ENCODE results near the gene PLXNA3. TPM values are rescaled to one million over a fixed set of nuclear protein-coding genes. Genes with fewer than 3 reads are reported as not detected.

Gene PLXNA3
- total RNA-seq, result 10 to 100 TPM; 15.7 to 21.0 TPM

GRCh38 chrX:154458116-154458953 is at the start of gene PLXNA3:
Gene PLXNA3 (plus strand): TSS chrX:154458281. CDS start chrX:154460184, 1,903 bp downstream.
- DNase-seq (ENCODE audit: low spot score), result no peak
- Histone ChIP-seq H3K36me3 (no peaks in the 10 kb centered on the region), H3K4me1 (replicated peaks) (peaks cover 3% of the 10 kb centered on the region), H3K27me3 (replicated peaks; ENCODE audit: insufficient read depth) (no peaks in the 10 kb centered on the region), H3K9me3 (no peaks in the 10 kb centered on the region), H3K27ac (peak within 1 kb of the TSS; percentile 73 to 77), H3K4me3 (peak within 1 kb of the TSS; percentile 52 to 53)
- 0% methylated on average over 4 of the region's 88 CpGs for WGBS
- intact Hi-C loops (cut with DNase I), result no loop called here
- no peak for TF ChIP-seq POLR2AphosphoS5 (IDR thresholded peaks at IDR 0.05)
- TF ChIP-seq POLR2A (IDR thresholded peaks at IDR 0.05), result peak; percentile 15
- no peak for TF ChIP-seq CTCF (IDR thresholded peaks at IDR 0.05)

GRCh38 chrX:154408659-154409221 is 49.3 kb upstream of the PLXNA3 start:
- 63% methylated on average over 7 of the region's 10 CpGs for WGBS
- H3K27me3 ChIP-seq (replicated peaks; ENCODE audit: insufficient read depth), result no peaks in the 10 kb centered on the region
- no peaks in the 10 kb centered on the region for H3K36me3 ChIP-seq
- DNase-seq (ENCODE audit: low spot score), result no peak
- H3K27ac ChIP-seq, result peak overlapping the region in 1 of 2 donors; percentile 43
- intact Hi-C loops (cut with DNase I), result no loop called here
- no peaks in the 10 kb centered on the region for H3K9me3 ChIP-seq
- TF ChIP-seq POLR2A (IDR thresholded peaks at IDR 0.05) (no peak), CTCF (IDR thresholded peaks at IDR 0.05) (no peak), POLR2AphosphoS5 (IDR thresholded peaks at IDR 0.05) (no peak)
- H3K4me1 ChIP-seq (replicated peaks), result no peaks in the 10 kb centered on the region
- H3K4me3 ChIP-seq, result no peak overlapping the region

GRCh38 chrX:154409222-154409871 is 48.7 kb upstream of the PLXNA3 start, which contains the start of gene DNASE1L1:
Gene DNASE1L1 (minus strand): TSS chrX:154409254. CDS start chrX:154405568, 3,686 bp downstream.
- Histone ChIP-seq H3K36me3 (no peaks in the 10 kb centered on the region), H3K9me3 (no peaks in the 10 kb centered on the region), H3K27me3 (replicated peaks; ENCODE audit: insufficient read depth) (no peaks in the 10 kb centered on the region), H3K4me1 (replicated peaks) (no peaks in the 10 kb centered on the region), H3K4me3 (no peak within 1 kb of the TSS), H3K27ac (peak within 1 kb of the TSS; percentile 18 to 43)
- peak; percentile 40 for DNase-seq (ENCODE audit: low spot score)
- 49% methylated on average over 15 of the region's 26 CpGs for WGBS
- TF ChIP-seq POLR2AphosphoS5 (IDR thresholded peaks at IDR 0.05) (no peak), POLR2A (IDR thresholded peaks at IDR 0.05) (peak; percentile 43), CTCF (IDR thresholded peaks at IDR 0.05) (no peak)
- intact Hi-C loops (cut with DNase I), result no loop called here

GRCh38 chrX:154411981-154412340 is 46.1 kb upstream of the PLXNA3 start:
- Histone ChIP-seq H3K36me3 (no peaks in the 10 kb centered on the region), H3K4me1 (replicated peaks) (no peaks in the 10 kb centered on the region), H3K4me3 (peak overlapping the region; percentile 63 to 64), H3K27me3 (replicated peaks; ENCODE audit: insufficient read depth) (no peaks in the 10 kb centered on the region), H3K27ac (peak overlapping the region; percentile 88 to 92), H3K9me3 (no peaks in the 10 kb centered on the region)
- DNase-seq (ENCODE audit: low spot score), result peak; percentile 53
- WGBS, result 0% methylated on average over 14 of the region's 29 CpGs
- intact Hi-C loops (cut with DNase I), result loop anchor here (1.0 kb wide), 1 partner anchor 115 kb away; no protein-coding TSS in a partner anchor
- TF ChIP-seq CTCF (IDR thresholded peaks at IDR 0.05), result no peak
- TF ChIP-seq POLR2A (IDR thresholded peaks at IDR 0.05), result peak; percentile 68
- TF ChIP-seq POLR2AphosphoS5 (IDR thresholded peaks at IDR 0.05), result peak; percentile 63
